SK-N-SH treated with all-trans-retinoic acid at 6 μM for 48 hours (cell line): ENCODE measurements around the gene ATP6V1C2.
A peak's percentile ranks its signal among the peaks of the same experiment; 100 is the strongest.
"Not testable (repeated sequence)": the region's sequence is repeated elsewhere in the genome, so short reads cannot be mapped to it uniquely, and the experiment has no call there.

Source experiments
- ATAC-seq: fragments of 200-7000 bp; cut with Tn5 transposase; 3 replicates; pipeline ENCODE4 v1.9.1; 2020; ENCODE audit warnings: mild to moderate bottlenecking, moderate library complexity
- ARNTL ChIP-seq: fragments of 450-650 bp; formaldehyde crosslinking; IDR thresholded peaks from 2 replicates; pipeline ENCODE4 v1.5.0; 2020; ENCODE audit warnings: low read depth, mild to moderate bottlenecking, moderate library complexity, borderline replicate concordance
- BACH2 ChIP-seq: fragments of 250-450 bp; sonication (Bioruptor Pico); IDR thresholded peaks from 2 replicates; pipeline ENCODE4 v1.9.0; 2021; ENCODE audit warnings: mild to moderate bottlenecking, borderline replicate concordance
- CSDC2 ChIP-seq: fragments of 250-450 bp; sonication (Bioruptor Pico); IDR thresholded peaks from 2 replicates; pipeline ENCODE4 v1.5.0; 2020; ENCODE audit warnings: mild to moderate bottlenecking, moderate library complexity
- ISL1 ChIP-seq: fragments of 250-450 bp; sonication (Bioruptor Pico); IDR thresholded peaks from 2 replicates; pipeline ENCODE4 v2.1.2; 2022; ENCODE audit warnings: mild to moderate bottlenecking, moderate library complexity
- PATZ1 ChIP-seq: fragments of 250-450 bp; sonication (Bioruptor Pico); IDR thresholded peaks from 2 replicates; pipeline ENCODE4 v1.8.0; 2020; ENCODE audit warnings: mild to moderate bottlenecking, moderate library complexity, borderline replicate concordance
- POU6F1 ChIP-seq: fragments of 250-450 bp; sonication (Bioruptor Pico); IDR thresholded peaks from 2 replicates; pipeline ENCODE4 v1.8.0; 2021; ENCODE audit warnings: low read depth, mild to moderate bottlenecking, moderate library complexity, borderline replicate concordance
- RARB ChIP-seq: fragments of 250-450 bp; sonication (Bioruptor Pico); IDR thresholded peaks from 2 replicates; pipeline ENCODE4 v1.8.0; 2021; ENCODE audit warnings: mild to moderate bottlenecking, moderate library complexity
- SNAI2 ChIP-seq: fragments of 250-450 bp; sonication (Bioruptor Pico); IDR thresholded peaks from 2 replicates; pipeline ENCODE4 v1.5.0; 2020; ENCODE audit warnings: mild to moderate bottlenecking, moderate library complexity
- TCF4 ChIP-seq: fragments of 250-450 bp; sonication (Bioruptor Pico); IDR thresholded peaks from 2 replicates; pipeline ENCODE4 v1.8.0; 2021; ENCODE audit warnings: mild to moderate bottlenecking, moderate library complexity, borderline replicate concordance
- ZC3H10 ChIP-seq: fragments of 250-450 bp; sonication (Bioruptor Pico); IDR thresholded peaks from 2 replicates; pipeline ENCODE4 v1.5.1; 2021; ENCODE audit warnings: mild to moderate bottlenecking, moderate library complexity
- ZFP3 ChIP-seq: fragments of 250-450 bp; sonication (Bioruptor Pico); IDR thresholded peaks from 2 replicates; pipeline ENCODE4 v1.5.0; 2020; ENCODE audit warnings: mild to moderate bottlenecking, moderate library complexity
- ZFP30 ChIP-seq: fragments of 450-650 bp; formaldehyde crosslinking; IDR thresholded peaks from 2 replicates; pipeline ENCODE4 v1.5.0; 2022; ENCODE audit warnings: mild to moderate bottlenecking, moderate library complexity
- ZNF70 ChIP-seq: fragments of 450-650 bp; formaldehyde crosslinking; IDR thresholded peaks from 2 replicates; pipeline ENCODE4 v1.5.0; 2020; ENCODE audit warnings: mild to moderate bottlenecking, moderate library complexity
- ZNF8 ChIP-seq: fragments of 450-650 bp; formaldehyde crosslinking; IDR thresholded peaks from 2 replicates; pipeline ENCODE4 v1.5.0; 2020; ENCODE audit warnings: mild to moderate bottlenecking, moderate library complexity
- TF ChIP-seq, protein P1 (sequence below): fragments of 250-450 bp; sonication (Bioruptor Pico); IDR thresholded peaks from 2 replicates; pipeline ENCODE4 v1.5.0; 2020; ENCODE audit warnings: mild to moderate bottlenecking, moderate library complexity
- TF ChIP-seq, protein P2 (sequence below): fragments of 250-450 bp; sonication (Bioruptor Pico); IDR thresholded peaks from 2 replicates; pipeline ENCODE4 v1.5.1; 2021; ENCODE audit warnings: mild to moderate bottlenecking, moderate library complexity
- TF ChIP-seq, protein P3 (sequence below): fragments of 250-450 bp; sonication (Bioruptor Pico); IDR thresholded peaks from 2 replicates; pipeline ENCODE4 v1.5.1; 2020; ENCODE audit warnings: low read depth, mild to moderate bottlenecking, moderate library complexity

The ATP6V1C2 gene

GRCh38 chr2:10814571-10815331 is 93.3 kb downstream of the ATP6V1C2 start:
- ATAC-seq = no peak

GRCh38 chr2:10817413-10817812 is 96.0 kb downstream of the ATP6V1C2 start:
- TF ChIP-seq ZFP30 (CRISPR knock-in tag) (no peak), BACH2 (no peak), SNAI2 (no peak), TCF4 (CRISPR knock-in tag) (no peak), ISL1 (CRISPR knock-in tag) (no peak), ZNF70 (CRISPR knock-in tag) (no peak), RARB (CRISPR knock-in tag) (no peak), ARNTL (CRISPR knock-in tag) (no peak), POU6F1 (no peak), ZC3H10 (CRISPR knock-in tag) (no peak), PATZ1 (CRISPR knock-in tag) (no peak), CSDC2 (CRISPR knock-in tag) (no peak), ZFP3 (CRISPR knock-in tag) (no peak)
- TF ChIP-seq, protein P1, sequence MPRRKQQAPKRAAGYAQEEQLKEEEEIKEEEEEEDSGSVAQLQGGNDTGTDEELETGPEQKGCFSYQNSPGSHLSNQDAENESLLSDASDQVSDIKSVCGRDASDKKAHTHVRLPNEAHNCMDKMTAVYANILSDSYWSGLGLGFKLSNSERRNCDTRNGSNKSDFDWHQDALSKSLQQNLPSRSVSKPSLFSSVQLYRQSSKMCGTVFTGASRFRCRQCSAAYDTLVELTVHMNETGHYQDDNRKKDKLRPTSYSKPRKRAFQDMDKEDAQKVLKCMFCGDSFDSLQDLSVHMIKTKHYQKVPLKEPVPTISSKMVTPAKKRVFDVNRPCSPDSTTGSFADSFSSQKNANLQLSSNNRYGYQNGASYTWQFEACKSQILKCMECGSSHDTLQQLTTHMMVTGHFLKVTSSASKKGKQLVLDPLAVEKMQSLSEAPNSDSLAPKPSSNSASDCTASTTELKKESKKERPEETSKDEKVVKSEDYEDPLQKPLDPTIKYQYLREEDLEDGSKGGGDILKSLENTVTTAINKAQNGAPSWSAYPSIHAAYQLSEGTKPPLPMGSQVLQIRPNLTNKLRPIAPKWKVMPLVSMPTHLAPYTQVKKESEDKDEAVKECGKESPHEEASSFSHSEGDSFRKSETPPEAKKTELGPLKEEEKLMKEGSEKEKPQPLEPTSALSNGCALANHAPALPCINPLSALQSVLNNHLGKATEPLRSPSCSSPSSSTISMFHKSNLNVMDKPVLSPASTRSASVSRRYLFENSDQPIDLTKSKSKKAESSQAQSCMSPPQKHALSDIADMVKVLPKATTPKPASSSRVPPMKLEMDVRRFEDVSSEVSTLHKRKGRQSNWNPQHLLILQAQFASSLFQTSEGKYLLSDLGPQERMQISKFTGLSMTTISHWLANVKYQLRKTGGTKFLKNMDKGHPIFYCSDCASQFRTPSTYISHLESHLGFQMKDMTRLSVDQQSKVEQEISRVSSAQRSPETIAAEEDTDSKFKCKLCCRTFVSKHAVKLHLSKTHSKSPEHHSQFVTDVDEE (CRISPR knock-in tag) = no peak
- TF ChIP-seq, protein P2, sequence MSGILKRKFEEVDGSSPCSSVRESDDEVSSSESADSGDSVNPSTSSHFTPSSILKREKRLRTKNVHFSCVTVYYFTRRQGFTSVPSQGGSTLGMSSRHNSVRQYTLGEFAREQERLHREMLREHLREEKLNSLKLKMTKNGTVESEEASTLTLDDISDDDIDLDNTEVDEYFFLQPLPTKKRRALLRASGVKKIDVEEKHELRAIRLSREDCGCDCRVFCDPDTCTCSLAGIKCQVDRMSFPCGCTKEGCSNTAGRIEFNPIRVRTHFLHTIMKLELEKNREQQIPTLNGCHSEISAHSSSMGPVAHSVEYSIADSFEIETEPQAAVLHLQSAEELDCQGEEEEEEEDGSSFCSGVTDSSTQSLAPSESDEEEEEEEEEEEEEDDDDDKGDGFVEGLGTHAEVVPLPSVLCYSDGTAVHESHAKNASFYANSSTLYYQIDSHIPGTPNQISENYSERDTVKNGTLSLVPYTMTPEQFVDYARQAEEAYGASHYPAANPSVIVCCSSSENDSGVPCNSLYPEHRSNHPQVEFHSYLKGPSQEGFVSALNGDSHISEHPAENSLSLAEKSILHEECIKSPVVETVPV (CRISPR knock-in tag) = no peak
- TF ChIP-seq, protein P3, sequence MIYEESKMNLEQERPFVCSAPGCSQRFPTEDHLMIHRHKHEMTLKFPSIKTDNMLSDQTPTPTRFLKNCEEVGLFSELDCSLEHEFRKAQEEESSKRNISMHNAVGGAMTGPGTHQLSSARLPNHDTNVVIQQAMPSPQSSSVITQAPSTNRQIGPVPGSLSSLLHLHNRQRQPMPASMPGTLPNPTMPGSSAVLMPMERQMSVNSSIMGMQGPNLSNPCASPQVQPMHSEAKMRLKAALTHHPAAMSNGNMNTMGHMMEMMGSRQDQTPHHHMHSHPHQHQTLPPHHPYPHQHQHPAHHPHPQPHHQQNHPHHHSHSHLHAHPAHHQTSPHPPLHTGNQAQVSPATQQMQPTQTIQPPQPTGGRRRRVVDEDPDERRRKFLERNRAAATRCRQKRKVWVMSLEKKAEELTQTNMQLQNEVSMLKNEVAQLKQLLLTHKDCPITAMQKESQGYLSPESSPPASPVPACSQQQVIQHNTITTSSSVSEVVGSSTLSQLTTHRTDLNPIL (CRISPR knock-in tag) = no peak
- TF ChIP-seq, all 23 proteins: peak for 0
- peak; percentile 56 for ATAC-seq

More at GRCh38 chr2:10814571-10815331, 93.3 kb downstream of the ATP6V1C2 start:
- TF ChIP-seq ZNF8 = no peak

- ATAC-seq = not testable (repeated sequence)
Measured at GRCh38 chr2:10818305-10818704, 96.9 kb downstream of the ATP6V1C2 start.

GRCh38 chr2:10818984-10819383 is 97.6 kb downstream of the ATP6V1C2 start:
- no peak for ATAC-seq
- TF ChIP-seq POU6F1 = no peak
- no peak for TF ChIP-seq SNAI2
- no peak for TF ChIP-seq ZNF8
